ENCODE measurements around the gene SPRYD7.
"Not testable (repeated sequence)": the region's sequence is repeated elsewhere in the genome, so short reads cannot be mapped to it uniquely, and the experiment has no call there.

Gene SPRYD7

GRCh38 chr13:49932868-49933267, 3.3 kb downstream of the SPRYD7 start:
- no peak for DNase-seq (ENCODE audit: low spot score)

DNA sequence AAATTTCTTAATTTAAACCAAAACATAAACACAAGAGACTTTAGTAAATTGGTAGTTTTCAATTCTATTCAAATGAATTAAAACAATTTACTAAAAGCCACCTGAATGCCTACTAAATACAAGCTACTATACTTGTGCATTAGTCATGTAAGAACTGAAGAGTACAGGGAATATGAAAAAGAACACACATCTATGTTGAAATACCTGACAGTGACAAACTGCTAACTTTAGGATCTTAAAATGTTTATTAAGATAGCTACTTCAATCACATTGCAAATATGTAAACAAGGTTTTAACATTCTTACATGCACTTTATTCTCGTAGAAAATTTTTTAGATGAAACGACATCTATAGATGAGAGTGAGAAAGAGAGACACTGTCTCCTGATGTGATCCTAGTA, 4.1 kb downstream of the SPRYD7 start:
- DNase-seq (ENCODE audit: low spot score), result no peak

GRCh38 chr13:49927755-49928154, 8.4 kb downstream of the SPRYD7 start:
- no peak for DNase-seq (ENCODE audit: low spot score)

- DNase-seq (ENCODE audit: low spot score), result no peak
Measured at GRCh38 chr13:49925881-49926418, 10.2 kb downstream of the SPRYD7 start.

GRCh38 chr13:49922301-49922700, 13.8 kb downstream of the SPRYD7 start:
- no peak for DNase-seq (ENCODE audit: low spot score)

GRCh38 chr13:49920969-49921368, 15.2 kb downstream of the SPRYD7 start:
- not testable (repeated sequence) for DNase-seq (ENCODE audit: low spot score)

GRCh38 chr13:49918106-49918505, 18.0 kb downstream of the SPRYD7 start:
- not testable (repeated sequence) for DNase-seq (ENCODE audit: low spot score)

DNA sequence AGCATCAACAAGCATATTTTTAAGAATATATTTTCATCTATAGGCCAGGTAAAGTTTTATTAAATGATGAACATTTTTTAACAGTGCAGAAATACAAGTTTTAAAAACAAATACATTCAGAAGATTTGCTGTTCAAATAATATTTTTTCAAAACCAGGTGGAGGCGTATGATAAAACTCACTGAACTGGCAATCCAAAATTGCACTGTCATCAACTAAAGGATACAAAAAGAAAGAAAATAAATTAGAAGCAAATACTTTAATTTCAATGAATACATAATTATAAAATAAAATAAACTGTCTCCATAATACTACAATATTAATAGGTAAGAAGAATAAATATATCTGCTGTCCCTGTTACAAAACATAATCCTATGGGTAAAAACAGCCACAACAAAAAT, 21.2 kb downstream of the SPRYD7 start:
- DNase-seq (ENCODE audit: low spot score), result no peak

- DNase-seq (ENCODE audit: low spot score), result no peak
Measured at GRCh38 chr13:49908637-49909036, 27.5 kb downstream of the SPRYD7 start.

- DNase-seq (ENCODE audit: low spot score), result no peak
Measured at GRCh38 chr13:49904729-49905456, 31.2 kb downstream of the SPRYD7 start.

DNA sequence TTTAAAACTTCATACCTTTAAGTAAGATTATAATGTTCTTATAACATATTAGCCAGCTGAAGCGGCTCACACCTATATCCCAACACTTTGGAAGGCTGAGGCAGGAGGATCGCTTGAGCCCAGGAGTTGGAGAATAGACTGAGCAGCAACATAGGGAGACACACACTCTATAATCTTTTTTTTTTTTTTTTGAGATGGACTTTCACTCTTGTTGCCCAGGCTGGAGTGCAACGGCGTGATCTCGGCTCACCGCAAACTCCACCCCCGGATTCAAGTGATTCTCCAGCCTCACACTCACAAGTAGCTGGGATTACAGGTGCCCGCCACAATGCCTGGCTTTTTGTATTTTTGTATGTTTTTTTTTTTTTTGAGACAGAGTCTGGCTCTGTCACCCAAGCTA, 37.3 kb downstream of the SPRYD7 start:
- no peak for DNase-seq (ENCODE audit: low spot score)

- DNase-seq (ENCODE audit: low spot score), result no peak
Measured at GRCh38 chr13:49897713-49898112, 38.4 kb downstream of the SPRYD7 start.

- no peak for DNase-seq (ENCODE audit: low spot score)
Measured at GRCh38 chr13:49895826-49896225, 40.3 kb downstream of the SPRYD7 start.

GRCh38 chr13:49893591-49893990, 42.5 kb downstream of the SPRYD7 start:
- DNase-seq (ENCODE audit: low spot score), result no peak

DNA sequence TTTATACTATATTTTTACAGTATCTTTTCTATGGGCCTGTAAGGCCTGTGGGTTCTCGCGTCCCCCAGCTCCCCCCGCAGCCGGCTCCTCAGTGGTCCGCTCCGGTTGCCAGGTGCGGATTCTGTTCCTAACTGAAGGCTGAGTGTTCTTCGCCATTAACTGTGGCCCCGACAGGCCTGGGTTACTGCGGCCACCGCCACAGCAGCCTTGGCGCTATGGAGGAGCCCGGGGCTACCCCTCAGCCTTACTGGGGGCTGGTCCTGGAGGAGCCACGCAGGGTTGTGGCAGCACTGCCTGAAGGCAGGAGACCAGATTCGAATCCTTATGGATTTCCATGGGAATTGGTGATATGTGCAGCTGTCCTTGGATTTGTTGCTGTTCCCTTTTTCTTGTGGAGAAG, 45.8 kb downstream of the SPRYD7 start:
- DNase-seq (ENCODE audit: low spot score), result no peak

GRCh38 chr13:49878682-49879081, 57.5 kb downstream of the SPRYD7 start:
- no peak for DNase-seq (ENCODE audit: low spot score)

- no peak for DNase-seq (ENCODE audit: low spot score)
Measured at GRCh38 chr13:49877629-49878218, 58.4 kb downstream of the SPRYD7 start.

GRCh38 chr13:49874430-49874829, 61.7 kb downstream of the SPRYD7 start:
- no peak for DNase-seq (ENCODE audit: low spot score)

GRCh38 chr13:49869519-49869918, 66.6 kb downstream of the SPRYD7 start:
- no peak for DNase-seq (ENCODE audit: low spot score)

GRCh38 chr13:49867834-49868233, 68.3 kb downstream of the SPRYD7 start:
- no peak for DNase-seq (ENCODE audit: low spot score)

- no peak for DNase-seq (ENCODE audit: low spot score)
Measured at GRCh38 chr13:49865218-49865617, 70.9 kb downstream of the SPRYD7 start.

- DNase-seq (ENCODE audit: low spot score), result no peak
Measured at GRCh38 chr13:49864509-49864908, 71.6 kb downstream of the SPRYD7 start.
